Cardiac fibroblast (primary cell): Measurements from ENCODE around the gene SLC35D3.
"Not testable (repeated sequence)": the region's sequence is repeated elsewhere in the genome, so short reads cannot be mapped to it uniquely, and the experiment has no call there.

Experiments
- DNase-seq, 2 donors: peaks; one replicate each; pipeline versions ENCODE4 v3.0.0 to v3.0.0-alpha.2; 2010; ENCODE audit warnings: low read depth in 2 of 2
- H3K4me3 ChIP-seq, 2 donors: replicated peaks in 1 of 2; 1 replicate in 1 of 2; 2 replicates in 1 of 2; pipeline ENCODE4 v1.5.1; 2011; ENCODE audit warnings: low read depth in 2 of 2, low read length in 2 of 2, mild to moderate bottlenecking in 2 of 2, moderate library complexity in 1 of 2
- TF ChIP-seq, protein P1 (sequence below): IDR thresholded peaks from one replicate; pipeline ENCODE4 v1.5.1; 2011; ENCODE audit warnings: low read depth, mild to moderate bottlenecking, low read length, inconsistent platforms

The SLC35D3 gene

DNA sequence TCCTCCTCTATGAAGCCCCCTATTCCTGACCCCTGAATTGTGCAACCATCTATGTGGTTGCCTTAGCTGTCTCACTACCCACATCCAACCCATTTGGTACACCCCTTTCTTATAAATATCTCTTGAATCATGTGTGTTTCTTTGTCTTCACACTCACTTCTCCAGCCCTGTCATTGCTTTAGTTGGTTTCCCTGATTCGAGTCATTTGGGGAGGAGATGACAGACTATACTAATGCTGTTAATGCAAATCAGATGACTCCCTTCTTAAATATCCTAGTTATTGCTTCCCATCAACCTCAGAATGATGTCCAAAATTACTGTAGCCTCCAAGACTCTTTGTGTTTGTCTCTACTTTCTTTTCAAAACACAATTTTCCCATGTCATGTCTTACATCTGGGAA lies 23.0 kb downstream of the SLC35D3 start:
- TF ChIP-seq, protein P1, sequence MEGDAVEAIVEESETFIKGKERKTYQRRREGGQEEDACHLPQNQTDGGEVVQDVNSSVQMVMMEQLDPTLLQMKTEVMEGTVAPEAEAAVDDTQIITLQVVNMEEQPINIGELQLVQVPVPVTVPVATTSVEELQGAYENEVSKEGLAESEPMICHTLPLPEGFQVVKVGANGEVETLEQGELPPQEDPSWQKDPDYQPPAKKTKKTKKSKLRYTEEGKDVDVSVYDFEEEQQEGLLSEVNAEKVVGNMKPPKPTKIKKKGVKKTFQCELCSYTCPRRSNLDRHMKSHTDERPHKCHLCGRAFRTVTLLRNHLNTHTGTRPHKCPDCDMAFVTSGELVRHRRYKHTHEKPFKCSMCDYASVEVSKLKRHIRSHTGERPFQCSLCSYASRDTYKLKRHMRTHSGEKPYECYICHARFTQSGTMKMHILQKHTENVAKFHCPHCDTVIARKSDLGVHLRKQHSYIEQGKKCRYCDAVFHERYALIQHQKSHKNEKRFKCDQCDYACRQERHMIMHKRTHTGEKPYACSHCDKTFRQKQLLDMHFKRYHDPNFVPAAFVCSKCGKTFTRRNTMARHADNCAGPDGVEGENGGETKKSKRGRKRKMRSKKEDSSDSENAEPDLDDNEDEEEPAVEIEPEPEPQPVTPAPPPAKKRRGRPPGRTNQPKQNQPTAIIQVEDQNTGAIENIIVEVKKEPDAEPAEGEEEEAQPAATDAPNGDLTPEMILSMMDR = no peak
- DNase-seq = no peak
- H3K4me3 ChIP-seq = no peak overlapping the region

DNA sequence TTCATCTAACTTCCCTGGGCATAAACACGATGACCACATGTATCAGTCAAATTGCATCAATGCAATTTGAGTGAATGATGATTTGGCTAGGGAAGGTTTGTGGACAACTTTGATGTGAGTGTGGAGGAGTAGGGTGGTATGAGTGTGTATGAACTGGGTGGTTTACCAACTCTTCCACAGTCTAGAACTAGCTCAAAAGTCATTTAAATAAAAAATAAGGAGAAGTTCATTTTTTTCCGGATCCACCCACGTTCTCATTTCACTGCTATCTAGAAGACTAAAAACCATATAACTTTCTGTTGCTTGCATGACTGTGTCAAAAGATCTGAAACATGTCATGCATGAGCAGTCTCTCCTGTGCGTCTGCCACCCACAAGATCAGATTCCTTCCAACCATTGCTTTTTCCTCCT lies 23.6 kb downstream of the SLC35D3 start:
- DNase-seq = no peak
- no peak overlapping the region for H3K4me3 ChIP-seq
- TF ChIP-seq, protein P1 = no peak

DNA sequence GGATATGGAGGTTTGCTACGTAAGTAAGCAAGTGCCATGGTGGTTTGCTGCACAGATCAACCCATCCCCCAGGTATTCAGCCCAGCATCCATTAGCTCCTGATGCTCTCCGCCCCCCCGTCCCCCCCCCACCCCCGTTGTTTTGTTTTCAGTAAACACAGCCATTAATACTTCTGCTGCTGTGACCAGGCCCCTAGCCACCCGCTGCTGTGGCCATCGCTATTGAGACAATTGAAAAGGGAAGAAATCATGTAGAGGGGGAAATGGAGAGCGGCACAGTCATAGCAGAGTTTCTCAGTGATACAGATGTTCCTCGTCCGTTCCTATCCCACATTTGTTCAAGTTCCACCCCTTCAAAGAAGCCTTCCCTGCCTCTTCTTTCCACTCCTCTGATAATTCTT lies 24.9 kb downstream of the SLC35D3 start:
- TF ChIP-seq, protein P1 = no peak
- no peak for DNase-seq
- H3K4me3 ChIP-seq = no peak overlapping the region

GRCh38 chr6:136949957-136950356 lies 27.9 kb downstream of the SLC35D3 start:
- not testable (repeated sequence) for DNase-seq, H3K4me3 ChIP-seq

DNA sequence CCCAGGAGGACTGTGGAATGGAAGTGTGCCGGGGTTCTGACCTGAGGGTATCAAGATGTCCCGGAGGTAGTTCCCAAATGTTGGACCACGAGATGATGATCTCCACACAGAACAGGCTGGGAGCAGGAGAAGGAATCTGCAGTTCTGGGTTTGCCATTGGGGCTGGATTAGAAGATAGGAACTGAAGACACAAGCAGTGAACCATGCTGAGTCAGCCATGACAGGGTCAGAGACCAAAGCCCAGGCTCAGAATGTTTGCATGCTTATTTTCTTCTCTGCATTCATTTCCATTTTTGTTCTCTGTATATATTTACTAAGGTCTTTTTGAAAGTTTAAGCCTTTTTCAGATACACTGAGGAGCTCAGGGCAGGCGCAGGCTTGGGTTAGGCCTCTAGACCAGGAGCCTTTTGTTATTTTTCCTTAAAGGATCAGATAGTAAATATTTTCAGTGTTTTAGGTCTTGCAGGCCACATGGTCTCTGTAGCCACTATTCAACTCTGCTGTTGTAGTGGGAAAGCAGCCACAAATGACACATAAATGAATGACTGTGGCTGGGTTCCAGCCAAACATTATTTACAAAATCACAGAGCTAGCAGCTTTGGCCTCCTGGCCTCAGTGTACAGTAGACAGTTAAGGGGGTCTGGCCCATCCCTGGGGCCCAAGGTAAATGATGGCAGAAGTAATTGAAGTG lies 28.5 kb downstream of the SLC35D3 start:
- TF ChIP-seq, protein P1 = no peak
- no peak overlapping the region for H3K4me3 ChIP-seq
- peak in 1 of 2 donors; percentile 14 for DNase-seq

GRCh38 chr6:136952714-136953260 lies 30.7 kb downstream of the SLC35D3 start:
- DNase-seq = no peak
- no peak overlapping the region for H3K4me3 ChIP-seq
- TF ChIP-seq, protein P1 = no peak

- DNase-seq = no peak
- TF ChIP-seq, protein P1 = no peak
- H3K4me3 ChIP-seq = no peak overlapping the region
Observed at GRCh38 chr6:136955123-136955522, 33.0 kb downstream of the SLC35D3 start.
